Colon (tissue), 2 donors: ENCODE data around the gene SLC26A1.
"Not testable (repeated sequence)": the region's sequence is repeated elsewhere in the genome, so short reads cannot be mapped to it uniquely, and the experiment has no call there.

ENCODE experiments used
- FAIRE-seq: peaks from 2 replicates; lab custom pipeline; 2012; peaks lifted over from hg19 to GRCh38; lab: Jason Lieb, UNC
- donor health status: control.
- donor health status: control.

Gene SLC26A1

DNA sequence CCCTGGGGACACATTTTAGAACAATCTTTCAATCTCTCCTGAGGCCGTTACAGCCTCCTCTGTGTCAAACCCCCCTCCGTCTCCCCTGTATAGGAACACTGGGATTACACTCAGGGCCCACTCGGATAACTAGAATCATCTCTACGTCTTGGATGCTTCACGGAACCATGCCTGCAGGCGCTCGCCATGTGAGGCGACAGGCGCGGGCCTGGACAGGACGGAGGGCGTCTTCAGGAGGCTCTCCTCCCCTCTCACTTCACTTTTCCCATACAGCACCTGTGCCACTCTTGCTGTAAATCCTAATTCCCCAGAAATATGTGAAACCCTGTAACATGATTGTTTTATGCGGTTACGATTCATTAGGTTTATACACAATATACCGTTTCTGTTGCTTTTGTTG lies 10.4 kb downstream of the SLC26A1 start:
- no peak for FAIRE-seq

DNA sequence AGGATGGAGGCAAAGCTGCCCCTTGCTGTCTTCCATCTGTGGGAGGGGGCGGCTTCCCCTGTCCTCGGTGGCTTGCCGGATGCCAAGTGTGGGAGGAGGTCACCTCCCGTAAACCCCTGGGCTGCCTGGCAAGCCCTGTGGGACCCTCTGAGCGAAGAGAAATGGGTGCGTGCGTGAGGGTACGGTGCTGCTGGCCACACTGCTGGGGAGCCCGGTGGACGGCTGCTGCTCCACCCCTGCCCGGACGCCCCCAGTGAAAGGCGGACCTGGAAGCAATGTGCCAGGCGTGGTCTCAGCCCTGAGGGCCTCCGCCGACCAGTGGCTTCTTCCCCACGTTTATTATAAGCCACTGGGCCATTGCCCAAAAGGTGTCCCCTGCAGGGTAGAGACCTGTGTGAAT lies 10.9 kb downstream of the SLC26A1 start:
- FAIRE-seq = no peak

DNA sequence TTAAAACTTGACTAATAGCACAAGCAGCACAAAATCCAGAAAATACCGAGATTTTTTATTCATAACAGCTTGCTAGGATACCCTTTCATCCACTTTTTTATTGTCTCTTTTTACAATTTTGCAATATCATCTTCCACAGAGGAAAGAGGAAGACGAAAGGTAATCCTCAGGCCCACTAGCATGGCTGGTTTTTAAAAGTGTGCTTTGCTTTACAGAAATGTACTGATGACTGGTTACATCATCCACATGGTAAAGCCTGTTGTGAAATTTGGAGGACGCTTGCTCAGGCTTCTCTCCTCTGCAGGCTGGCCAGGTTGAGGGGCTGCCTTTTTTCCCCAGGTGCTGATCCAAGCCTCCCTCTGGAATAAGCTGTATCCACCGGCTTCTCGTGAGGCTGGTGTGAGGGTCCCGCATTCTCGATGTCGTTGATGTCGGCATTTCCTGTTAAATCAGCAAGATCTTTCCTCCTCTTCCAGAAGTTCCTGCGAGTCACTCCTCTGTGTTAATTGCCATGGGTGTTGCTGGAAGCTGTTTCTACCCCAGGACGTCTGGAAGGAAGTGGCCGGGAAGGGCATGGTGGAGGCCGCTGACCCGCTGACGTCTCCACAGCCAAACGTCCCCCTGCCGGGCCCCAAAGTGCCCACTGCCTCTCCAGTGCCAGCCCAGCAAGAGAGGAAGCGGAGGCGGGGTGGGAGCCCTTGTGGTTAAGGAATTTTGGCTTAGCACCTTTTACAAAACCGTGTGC lies 14.1 kb downstream of the SLC26A1 start:
- FAIRE-seq = no peak

DNA sequence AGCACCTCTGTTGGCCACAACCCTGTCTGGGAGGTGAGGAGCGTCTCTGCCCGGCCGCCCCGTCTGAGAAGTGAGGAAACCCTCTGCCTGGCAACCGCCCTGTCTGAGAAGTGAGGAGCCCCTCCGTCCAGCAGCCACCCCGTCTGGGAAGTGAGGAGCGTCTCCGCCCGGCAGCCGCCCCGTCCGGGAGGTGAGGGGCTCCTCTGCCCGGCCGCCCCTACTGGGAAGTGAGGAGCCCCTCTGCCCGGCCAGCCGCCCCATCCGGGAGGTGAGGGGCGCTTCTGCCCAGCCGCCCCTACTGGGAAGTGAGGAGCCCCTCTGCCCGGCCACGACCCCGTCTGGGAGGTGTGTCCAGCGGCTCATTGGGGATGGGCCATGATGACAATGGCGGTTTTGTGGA lies 17.2 kb downstream of the SLC26A1 start:
- FAIRE-seq = not testable (repeated sequence)

DNA sequence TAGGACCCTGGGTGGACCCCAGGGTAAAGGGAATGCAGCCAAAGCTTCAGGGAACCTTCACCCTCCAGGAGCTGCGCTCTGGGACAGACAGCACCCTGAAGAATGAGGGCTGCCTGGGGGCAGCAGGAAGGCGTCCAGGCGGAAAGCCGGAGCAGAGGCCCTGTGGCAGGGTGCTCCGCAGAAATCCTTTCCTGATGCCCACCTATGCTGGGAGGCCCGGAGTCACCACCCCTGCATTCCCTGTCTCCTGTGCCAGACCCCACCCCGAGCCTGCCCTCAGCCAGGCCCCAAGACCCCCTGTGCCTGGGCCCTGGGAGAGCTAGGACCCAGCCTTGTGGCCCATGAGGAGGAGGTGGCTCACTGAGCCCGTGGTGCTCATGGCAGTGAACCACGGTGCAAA lies 18.5 kb downstream of the SLC26A1 start:
- FAIRE-seq = no peak

DNA sequence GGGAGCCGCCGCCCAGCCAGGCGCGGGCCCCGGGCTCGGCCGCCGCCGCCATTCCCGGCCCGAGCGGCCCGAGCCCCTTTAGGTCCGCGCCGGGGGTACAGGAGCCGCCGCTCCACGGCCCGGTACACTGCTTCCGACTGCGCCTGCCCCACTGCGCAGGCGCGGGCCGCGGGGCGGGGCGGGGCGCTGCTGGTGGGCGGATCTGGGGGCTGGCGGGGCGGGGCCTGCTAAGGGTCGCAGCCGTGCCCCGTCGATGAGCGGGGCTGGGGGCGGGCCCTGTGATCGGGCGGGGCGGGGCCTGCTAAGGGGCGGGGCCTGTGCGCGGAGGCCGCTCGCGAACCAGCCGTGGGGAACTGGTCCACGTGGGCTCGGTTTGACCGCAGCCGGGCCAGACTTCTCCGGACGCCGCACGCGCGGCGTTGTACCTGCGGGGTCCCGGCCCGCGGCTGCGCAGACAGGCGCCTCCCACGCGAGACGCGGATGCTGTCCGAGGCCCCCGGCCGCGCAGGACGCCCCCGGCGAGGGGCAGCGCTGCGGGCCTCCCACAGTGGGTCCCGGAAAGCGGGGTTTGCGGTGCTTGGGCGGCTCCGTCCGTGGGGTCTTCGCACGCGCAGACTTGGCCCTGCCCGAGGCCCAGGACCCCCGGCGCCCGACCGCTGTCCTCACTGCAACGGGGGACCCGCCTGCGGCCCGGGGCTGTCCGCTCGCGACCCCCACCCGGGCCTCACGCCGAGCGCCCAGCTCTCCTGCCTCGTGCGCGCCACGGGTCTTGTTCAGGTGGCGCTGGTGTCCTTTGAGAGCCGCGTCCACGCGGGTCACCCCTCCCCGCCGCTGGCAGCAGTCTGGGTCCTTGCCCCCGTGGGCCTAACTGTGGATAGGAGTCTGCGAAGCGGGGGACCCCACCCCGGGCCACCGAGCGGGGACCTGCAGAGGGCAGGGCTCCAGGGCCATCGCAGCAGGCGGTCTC lies 19.5 kb downstream of the SLC26A1 start, which contains the start of gene DGKQ:
Gene DGKQ (minus strand): TSS at position 139 of the 967 bp plus-strand sequence. CDS start 87 bp downstream, at position 52.
- FAIRE-seq = no peak

DNA sequence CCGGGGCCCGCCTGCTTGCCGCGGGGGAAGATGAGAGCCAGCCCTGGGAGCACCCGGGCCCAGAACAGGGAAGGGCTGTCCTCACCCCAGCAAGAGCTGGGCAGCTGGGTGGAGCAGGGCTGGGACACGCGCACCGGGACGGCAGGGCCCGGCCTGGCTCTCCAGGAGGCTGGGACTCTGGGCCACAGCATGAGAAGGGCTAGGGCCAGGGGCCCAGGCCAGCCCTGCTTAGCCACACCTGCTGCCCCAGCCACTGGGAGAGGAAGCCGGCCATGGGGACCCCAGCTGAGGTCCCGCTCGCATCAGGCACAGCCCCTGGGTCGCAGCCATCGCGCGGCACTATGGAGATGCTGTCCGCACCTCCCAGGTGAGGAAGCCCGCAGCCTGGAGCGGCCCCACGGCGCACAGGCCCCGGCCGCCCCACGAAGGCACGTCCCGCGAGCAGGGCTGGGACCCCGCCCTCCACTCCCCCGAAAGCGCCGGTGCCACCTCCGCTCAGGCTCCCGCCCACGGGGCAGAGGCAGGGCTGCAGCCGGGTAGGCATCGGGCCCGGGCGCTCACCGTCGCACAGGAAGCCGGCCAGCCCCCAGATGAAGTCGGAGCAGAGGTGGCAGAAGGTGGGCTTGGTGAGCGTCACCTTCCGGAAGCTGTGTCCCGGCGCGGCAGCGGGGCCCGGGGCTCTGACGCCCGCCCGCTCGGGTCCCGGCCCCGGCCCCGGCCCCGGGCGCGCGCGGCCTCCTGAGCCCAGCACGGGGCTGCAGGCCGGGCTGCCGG lies 20.4 kb downstream of the SLC26A1 start:
- FAIRE-seq = no peak

DNA sequence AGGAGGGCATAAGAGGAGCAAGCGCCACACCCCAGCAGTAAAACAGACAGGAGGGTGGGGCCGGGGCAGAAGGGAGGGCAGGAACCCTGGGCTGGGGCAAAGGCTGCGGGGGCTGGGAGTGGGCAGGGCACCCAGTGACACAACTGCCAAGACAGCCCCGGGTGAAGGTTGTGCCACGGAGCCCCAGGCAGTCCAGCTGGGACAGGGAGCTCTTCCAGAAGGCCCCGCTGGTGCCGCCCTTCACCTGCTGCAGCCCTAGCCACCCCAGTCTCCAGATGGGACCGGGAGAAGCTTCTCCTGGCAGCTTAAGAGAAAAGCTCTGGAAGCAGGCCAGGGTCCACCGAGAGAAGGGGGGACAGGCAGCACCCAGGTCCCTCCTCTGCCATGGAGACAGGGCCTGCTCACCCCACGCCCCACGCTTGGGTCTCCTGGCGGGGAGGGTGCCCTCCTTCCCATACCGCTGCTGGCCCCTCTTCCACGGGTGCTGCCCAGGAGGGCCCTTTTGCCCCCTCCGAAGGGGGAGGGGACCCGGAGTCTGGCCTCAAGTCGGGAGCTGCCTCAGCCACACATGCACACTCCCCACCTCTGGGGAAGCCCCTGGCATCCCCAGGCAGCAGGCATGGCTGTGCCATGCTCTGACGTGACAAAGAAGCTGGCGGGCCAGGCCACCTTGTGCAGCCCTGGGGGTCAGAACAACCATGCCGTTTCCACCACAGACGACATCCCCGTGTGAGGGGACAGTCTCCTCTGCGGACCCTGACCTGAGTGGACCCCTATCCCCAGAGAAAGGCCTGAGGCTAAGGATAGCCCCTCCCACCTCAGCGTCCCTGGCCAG lies 21.3 kb downstream of the SLC26A1 start:
- FAIRE-seq = no peak

DNA sequence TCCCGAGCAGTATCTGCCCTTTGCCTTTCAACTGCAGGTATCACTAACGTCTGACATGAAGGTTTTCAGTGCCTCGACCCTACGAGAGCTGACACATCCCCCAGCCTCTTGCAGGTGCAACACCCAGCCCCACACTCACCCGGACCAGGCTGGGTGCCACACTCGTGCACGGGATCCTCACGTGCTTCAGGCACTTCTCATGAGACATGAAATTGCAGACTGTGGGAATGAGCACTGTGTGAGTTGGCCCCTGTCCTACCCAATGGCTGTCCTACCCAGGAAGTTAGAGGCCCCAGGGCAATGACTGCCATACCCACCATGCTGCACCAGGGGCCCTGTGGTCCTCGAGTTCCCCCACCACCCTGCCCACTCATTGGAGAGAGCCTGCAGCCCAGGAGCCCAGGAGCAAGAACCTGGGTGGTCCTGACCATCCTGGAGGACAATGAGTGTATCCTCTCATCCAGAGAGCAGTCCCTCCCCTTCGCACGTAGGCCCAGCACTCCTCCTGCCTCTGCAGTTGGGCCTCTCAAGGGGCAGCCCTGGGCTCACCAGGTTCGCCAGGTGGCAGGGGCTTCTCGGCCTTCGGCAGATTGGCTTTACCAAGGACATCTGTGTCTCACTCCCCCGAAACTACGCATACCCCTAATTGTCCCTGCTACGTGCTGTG lies 22.2 kb downstream of the SLC26A1 start:
- no peak for FAIRE-seq

DNA sequence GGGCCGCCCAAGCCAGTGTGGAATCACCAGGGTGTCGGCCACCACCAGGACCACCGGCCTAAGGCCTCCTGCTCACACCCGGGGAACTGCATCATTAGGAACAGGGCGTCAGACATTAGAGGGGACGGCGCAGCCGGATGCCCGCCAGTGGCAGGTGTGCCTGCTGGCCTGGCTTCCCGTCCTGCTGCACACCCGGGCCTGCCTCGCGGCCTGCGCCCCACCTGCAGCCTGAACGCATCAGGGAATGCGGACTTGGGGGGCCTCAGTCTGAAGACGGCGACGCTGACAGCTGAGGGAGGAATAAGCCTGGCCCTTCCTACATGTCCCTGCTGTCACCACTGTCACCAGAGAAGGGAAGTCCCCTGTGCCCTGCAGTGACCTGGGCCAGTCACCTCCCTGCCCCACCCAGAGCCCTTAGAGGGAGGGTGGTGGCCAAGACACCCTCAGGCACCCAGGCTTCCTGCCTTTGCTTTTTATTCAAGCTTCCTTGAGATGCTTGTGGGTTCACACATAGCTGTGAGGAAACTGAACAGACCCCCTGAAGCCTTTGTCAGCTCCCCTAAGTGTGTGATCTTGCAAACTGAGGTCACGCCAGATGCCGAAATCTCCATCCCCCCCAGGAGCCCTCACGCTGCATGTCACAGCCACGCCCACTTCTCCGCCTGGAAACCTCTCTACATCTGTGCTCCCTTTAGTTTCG lies 23.0 kb downstream of the SLC26A1 start:
- no peak for FAIRE-seq

DNA sequence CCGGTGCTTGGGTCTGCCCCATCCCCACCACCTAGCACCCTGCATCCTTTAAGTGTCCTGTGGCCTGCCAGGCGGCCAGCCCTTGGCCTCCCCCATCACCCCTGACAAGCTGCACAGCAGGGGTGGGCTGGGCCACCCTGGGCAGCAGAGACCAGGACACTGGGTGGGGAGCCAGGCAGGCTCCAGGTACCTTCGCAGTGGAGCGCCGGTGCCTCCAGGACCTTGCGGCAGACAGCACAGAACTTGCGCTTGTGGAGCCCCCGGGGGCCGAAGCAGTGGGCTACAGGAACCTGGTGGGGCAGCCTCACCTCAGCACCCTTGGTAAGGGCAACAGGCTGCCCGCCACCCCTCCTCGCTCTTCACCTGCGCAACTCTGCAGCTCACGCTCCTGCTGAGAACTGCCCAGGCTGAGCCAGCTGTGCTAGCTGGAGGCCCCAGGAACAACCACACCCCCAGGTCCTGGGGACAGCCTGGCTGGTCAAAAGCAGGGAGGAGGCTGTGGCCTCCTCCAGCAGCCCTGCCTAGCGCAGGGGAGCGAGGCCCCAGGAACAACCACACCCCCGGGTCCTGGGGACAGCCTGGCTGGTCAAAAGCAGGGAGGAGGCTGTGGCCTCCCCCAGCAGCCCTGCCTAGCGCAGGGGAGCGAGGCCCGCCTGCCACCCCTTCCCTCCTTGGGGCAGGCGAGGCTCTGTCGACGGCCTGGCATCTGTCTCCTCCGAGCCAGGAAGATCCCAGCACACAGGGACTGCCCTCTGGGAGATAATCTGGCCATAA lies 24.4 kb downstream of the SLC26A1 start:
- FAIRE-seq = no peak

DNA sequence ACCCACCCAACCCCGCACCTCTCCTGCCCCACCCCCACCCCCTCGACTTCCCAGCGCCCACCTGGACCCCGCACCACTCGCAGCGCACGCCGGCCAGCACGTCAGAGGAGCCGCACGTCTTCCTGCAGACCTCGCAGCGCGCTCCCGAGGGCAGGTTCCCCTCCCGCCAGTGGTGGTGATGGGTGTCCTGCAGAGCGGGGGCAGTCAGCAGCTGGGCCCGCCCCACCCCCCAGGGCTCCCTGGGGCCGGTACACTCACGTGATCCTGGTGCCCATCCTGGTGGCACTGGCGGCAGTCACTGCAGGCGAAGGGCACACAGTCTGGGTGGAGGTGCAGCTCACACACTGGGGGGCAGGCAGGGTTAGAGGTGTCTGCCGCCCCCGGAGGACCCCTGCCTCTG lies 25.0 kb downstream of the SLC26A1 start:
- FAIRE-seq = no peak

DNA sequence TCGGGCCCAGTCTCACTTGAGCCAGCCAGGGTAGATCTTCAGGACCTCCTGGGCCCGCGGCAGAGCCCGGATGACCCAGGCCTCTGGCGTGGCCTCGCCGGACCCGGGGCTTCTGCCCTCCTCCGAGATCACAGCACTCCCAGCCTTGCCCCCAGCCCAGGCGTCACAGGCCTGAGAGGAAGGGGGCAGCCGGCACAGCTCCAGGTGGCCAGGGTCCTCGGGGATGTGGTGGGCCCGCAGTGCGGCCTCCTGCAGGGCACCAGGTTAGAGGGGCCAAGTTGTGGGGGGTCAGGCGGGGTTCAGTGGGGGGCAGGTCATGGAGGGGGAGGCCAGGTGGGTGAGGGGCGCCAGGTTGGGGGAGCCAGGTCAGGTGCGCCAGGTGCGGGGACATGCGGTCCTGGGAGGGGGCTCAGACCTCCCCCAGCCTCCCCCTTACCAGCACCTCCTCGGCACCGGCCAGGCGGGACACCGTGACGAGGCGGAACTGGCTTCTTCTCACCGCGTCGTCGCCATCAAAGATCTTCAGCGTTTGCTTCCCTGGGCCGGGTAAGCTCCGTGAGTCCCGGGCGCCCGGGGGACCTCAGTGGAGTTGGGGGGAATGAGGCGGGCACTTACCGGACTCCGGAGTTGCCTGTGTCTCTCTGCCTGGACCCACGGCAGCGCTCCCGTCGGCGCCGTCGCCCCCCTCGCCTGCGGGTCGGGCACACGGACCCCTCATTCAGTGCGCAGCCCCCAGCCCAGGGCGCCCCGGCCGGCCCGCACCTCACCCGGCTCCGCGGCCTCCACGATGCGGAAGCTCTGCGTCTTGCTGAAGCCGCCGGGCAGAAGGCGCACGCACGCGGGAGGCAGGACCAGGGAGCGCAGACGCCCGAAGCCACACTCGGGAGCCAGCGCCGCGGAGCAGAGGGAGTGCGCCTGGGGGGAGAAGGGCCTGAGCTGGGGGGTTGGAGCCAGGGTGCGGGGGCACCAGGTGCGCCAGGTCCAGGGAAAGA lies 25.8 kb downstream of the SLC26A1 start:
- no peak for FAIRE-seq

DNA sequence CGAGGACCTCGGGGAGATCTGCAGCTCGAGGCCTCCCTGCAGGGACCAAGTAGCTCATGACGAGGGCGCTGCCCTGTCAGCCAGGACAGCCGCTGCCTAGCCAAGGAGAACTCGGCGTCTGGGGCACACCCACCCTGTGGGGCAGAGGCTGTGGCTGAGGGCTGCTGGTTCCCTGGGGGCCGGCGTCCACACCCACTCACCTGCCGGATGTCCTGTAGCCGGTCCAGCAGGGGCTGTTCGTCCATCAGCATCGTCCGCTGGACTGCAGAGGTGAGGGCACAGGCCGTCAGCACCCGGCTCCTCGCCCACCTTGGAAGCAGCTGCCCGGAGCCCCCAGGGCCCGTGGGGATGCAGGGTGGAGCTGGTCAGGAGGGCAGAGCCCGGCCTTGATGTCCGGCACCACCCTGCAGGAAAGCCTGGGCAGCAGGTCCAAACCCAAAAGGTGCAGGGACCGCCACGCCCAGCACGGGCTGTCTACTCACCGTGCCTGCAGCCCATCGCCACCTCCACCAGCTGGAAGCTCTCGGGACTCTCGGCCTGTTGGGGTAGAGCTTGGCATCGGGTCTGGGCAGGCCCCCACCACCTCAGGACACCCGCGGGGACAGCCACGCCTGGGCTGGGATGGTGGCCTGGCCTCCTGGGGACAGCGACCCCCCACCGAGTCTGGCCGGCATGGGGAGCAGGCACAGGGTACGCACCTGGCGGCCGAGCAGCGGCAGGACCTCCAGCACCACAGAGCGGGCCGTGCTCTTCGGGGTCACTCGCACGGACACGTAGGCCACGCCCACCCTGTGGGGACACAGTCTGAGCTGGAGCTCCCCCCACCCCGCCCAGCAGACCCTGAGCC lies 26.7 kb downstream of the SLC26A1 start:
- FAIRE-seq = no peak

DNA sequence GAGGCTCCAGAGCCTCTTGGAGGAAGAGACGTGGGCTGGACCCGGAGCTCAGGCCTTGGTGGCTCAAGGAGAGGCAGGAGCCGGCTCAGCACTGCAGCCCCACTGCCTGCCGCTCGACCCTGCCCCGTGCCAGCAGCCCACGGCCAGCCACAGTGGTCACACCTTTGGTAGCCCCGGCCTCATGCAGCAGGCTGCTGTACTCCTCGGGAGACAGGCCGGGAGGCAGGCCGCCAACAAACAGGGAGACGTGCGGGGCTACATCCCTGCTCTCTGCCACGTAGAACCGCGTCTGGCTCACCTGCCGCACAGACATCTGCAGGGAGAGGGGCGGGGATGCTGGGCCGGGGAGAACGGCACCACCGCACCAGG lies 27.5 kb downstream of the SLC26A1 start:
- FAIRE-seq = no peak

DNA sequence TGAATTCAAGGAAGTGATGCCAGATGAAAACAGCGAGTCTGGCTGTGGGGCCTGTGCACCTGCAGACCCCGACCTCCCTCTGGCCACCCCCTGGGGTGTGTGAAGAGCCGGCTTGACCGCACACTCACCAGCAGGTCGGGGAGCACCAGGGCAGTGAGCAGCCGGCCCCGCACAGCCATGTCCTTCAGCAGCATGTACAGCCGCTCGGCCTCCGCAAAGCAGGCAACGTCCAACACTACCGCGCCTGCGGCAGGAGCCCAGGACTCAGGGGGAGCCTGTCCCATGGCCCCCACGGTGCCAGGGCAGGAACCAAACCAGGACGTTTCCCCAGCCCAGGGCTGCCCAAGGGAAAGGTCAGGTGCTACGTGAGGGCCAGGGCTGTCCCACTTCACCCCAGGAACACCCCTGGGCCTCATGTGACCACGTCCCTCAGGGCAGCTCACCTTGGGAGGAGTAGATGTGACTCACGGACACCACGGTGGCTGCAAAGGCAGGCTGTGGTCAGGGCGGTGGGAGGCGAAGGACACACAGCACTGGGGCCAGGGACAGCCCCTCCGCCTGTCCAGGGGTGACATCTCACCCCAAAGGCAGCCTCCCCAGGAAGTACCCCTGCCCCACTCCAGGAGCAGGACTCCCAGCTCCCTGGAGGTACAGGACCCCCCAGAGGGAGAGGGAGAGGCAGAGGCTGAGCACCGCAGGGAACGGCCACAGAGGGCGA lies 28.0 kb downstream of the SLC26A1 start:
- FAIRE-seq = no peak
